ENCODE data around the gene CD74.
A peak's percentile ranks its signal among the peaks of the same experiment; 100 is the strongest.

CD74 gene

GRCh38 chr5:150409638-150410523 lies 2.8 kb downstream of the CD74 start:
- peak; percentile 64 for DNase-seq (ENCODE audit: low read depth)

GRCh38 chr5:150408231-150408943 lies 4.3 kb downstream of the CD74 start:
- no peak for DNase-seq (ENCODE audit: low read depth)

- DNase-seq (ENCODE audit: low read depth) = no peak
Observed at GRCh38 chr5:150407096-150407720, 5.5 kb downstream of the CD74 start.

GRCh38 chr5:150406723-150407095 lies 6.0 kb downstream of the CD74 start:
- no peak for DNase-seq (ENCODE audit: low read depth)

GRCh38 chr5:150406103-150406722 lies 6.5 kb downstream of the CD74 start:
- no peak for DNase-seq (ENCODE audit: low read depth)

GRCh38 chr5:150404941-150405816 lies 7.5 kb downstream of the CD74 start:
- DNase-seq (ENCODE audit: low read depth) = no peak

- DNase-seq (ENCODE audit: low read depth) = no peak
Observed at GRCh38 chr5:150404535-150404934, 8.2 kb downstream of the CD74 start.

GRCh38 chr5:150404121-150404520 lies 8.6 kb downstream of the CD74 start:
- no peak for DNase-seq (ENCODE audit: low read depth)

GRCh38 chr5:150402901-150403342 lies 9.8 kb downstream of the CD74 start:
- no peak for DNase-seq (ENCODE audit: low read depth)

- DNase-seq (ENCODE audit: low read depth) = no peak
Observed at GRCh38 chr5:150402229-150402773, 10.4 kb downstream of the CD74 start.

- no peak for DNase-seq (ENCODE audit: low read depth)
Observed at GRCh38 chr5:150401376-150402228, 11.1 kb downstream of the CD74 start.

- DNase-seq (ENCODE audit: low read depth) = no peak
Observed at GRCh38 chr5:150401076-150401375, 11.7 kb downstream of the CD74 start.

- no peak for DNase-seq (ENCODE audit: low read depth)
Observed at GRCh38 chr5:150400316-150401075, 12.2 kb downstream of the CD74 start.

GRCh38 chr5:150399524-150400211 lies 13.0 kb downstream of the CD74 start:
- DNase-seq (ENCODE audit: low read depth) = no peak

GRCh38 chr5:150398722-150399523 lies 13.8 kb downstream of the CD74 start:
- DNase-seq (ENCODE audit: low read depth) = no peak

GRCh38 chr5:150397782-150398721 lies 14.7 kb downstream of the CD74 start:
- no peak for DNase-seq (ENCODE audit: low read depth)
